Mesothelial cell of epicardium (in vitro differentiated cells): ENCODE results near the gene GRID1. TPM values are rescaled to one million over a fixed set of nuclear protein-coding genes. Genes with fewer than 3 reads are reported as not detected.
A peak's percentile ranks its signal among the peaks of the same experiment; 100 is the strongest.

ENCODE experiments used
- DNase-seq, 2 experiments: peaks; one replicate each; pipeline ENCODE4 v3.0.0; 2021; ENCODE audit warnings: low spot score in 2 of 2; ENCODE audit not compliant: unreplicated experiment in 2 of 2
- H3K27ac Mint-ChIP-seq: 2 replicates; pipeline ENCODE4 v1.8.0; 2021; ENCODE audit warnings: mixed read lengths
- H3K27me3 Mint-ChIP-seq: 2 replicates; pipeline ENCODE4 v1.8.0; 2021; ENCODE audit warnings: low read depth, mixed read lengths
- H3K36me3 Mint-ChIP-seq: 2 replicates; pipeline ENCODE4 v1.8.0; 2021; ENCODE audit warnings: mixed read lengths
- H3K4me1 Mint-ChIP-seq: 2 replicates; pipeline ENCODE4 v1.8.0; 2021; ENCODE audit warnings: mixed read lengths
- H3K4me3 Mint-ChIP-seq: 2 replicates; pipeline ENCODE4 v1.8.0; 2021; ENCODE audit warnings: mild to moderate bottlenecking, moderate library complexity, mixed read lengths
- H3K9me3 Mint-ChIP-seq: 2 replicates; pipeline ENCODE4 v1.8.0; 2021; ENCODE audit warnings: mixed read lengths
- total RNA-seq: library from RNA; stranded (reverse); gene quantifications from 3 replicates; pipeline ENCODE4 v1.2.1, GENCODE V29; 2021
- TF ChIP-seq, protein P1 (sequence below): fragments of 200-600 bp; sonication (generic); IDR thresholded peaks from one replicate; pipeline ENCODE4 v1.5.0; 2021; ENCODE audit warnings: antibody characterized with exemption; ENCODE audit not compliant: unreplicated experiment

Gene GRID1
- total RNA-seq, 1 donor from 2014 or later = 0.22 TPM

DNA sequence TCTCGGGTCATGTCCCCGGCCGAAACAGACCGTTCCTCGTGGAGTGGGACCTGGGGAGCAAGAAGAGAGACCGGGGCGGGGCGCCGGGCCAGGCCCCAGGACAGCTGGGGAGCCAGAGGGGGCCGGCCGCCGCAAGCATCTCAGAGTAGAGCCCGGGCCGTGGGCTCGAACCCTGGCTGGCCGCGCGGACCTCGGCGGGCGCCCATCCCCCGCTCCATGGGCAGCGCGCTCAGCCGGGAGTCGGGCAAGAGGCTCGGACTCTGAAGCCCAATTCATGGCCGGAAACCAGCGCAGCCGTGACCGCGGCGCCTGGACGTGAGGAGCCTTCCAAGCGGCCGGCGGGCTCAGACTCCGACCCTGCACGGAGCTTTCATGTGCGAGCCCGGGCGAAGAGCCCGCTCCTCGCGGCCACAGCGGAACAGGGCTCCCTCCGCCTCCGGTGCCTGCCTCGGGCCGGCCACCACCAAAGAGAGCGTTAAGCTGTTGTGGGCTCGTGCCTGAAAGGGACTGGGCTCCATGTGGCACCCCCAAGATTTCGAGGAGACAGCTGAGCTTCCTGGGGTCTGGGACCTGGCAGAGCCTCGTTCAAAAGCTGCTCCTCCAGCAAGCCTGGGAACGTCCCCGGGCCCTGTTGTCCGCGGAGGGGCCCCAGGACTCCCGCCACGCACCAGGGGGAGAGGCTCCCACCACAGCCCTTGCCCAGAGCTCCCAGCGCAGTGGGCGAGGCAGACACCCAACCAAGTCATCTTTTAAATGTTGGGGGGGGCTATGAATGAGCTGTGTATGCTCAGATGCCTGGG, 757 bp upstream of the GRID1 start:
- no peaks in the 10 kb centered on the region for H3K9me3 Mint-ChIP-seq
- peaks cover 17% of the 10 kb centered on the region for H3K4me1 Mint-ChIP-seq
- TF ChIP-seq, protein P1, sequence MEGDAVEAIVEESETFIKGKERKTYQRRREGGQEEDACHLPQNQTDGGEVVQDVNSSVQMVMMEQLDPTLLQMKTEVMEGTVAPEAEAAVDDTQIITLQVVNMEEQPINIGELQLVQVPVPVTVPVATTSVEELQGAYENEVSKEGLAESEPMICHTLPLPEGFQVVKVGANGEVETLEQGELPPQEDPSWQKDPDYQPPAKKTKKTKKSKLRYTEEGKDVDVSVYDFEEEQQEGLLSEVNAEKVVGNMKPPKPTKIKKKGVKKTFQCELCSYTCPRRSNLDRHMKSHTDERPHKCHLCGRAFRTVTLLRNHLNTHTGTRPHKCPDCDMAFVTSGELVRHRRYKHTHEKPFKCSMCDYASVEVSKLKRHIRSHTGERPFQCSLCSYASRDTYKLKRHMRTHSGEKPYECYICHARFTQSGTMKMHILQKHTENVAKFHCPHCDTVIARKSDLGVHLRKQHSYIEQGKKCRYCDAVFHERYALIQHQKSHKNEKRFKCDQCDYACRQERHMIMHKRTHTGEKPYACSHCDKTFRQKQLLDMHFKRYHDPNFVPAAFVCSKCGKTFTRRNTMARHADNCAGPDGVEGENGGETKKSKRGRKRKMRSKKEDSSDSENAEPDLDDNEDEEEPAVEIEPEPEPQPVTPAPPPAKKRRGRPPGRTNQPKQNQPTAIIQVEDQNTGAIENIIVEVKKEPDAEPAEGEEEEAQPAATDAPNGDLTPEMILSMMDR = no peak
- DNase-seq = no peak
- no peak overlapping the region for H3K27ac Mint-ChIP-seq
- H3K4me3 Mint-ChIP-seq = peak overlapping the region; percentile 22
- H3K36me3 Mint-ChIP-seq = no peaks in the 10 kb centered on the region
- H3K27me3 Mint-ChIP-seq = peaks cover 88% of the 10 kb centered on the region

DNA sequence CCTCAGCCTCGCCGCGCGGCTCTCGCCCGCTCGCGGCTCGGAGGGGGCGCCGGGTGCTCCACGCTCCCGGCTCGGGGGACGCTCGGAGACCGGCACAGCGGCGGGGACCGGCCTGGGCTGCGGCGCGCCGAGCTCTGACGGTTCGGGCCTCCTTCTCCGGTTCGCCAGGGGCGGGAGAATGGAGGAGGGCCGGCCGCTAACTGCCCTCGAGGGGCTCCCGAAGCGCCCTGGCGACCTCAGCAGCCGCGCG, 232 bp upstream of the GRID1 start:
- TF ChIP-seq, protein P1 = no peak
- Mint-ChIP-seq H3K4me3 (no peak overlapping the region), H3K9me3 (no peaks in the 10 kb centered on the region), H3K36me3 (no peaks in the 10 kb centered on the region), H3K27me3 (peaks cover 88% of the 10 kb centered on the region), H3K27ac (no peak overlapping the region), H3K4me1 (peaks cover 17% of the 10 kb centered on the region)
- no peak for DNase-seq

DNA sequence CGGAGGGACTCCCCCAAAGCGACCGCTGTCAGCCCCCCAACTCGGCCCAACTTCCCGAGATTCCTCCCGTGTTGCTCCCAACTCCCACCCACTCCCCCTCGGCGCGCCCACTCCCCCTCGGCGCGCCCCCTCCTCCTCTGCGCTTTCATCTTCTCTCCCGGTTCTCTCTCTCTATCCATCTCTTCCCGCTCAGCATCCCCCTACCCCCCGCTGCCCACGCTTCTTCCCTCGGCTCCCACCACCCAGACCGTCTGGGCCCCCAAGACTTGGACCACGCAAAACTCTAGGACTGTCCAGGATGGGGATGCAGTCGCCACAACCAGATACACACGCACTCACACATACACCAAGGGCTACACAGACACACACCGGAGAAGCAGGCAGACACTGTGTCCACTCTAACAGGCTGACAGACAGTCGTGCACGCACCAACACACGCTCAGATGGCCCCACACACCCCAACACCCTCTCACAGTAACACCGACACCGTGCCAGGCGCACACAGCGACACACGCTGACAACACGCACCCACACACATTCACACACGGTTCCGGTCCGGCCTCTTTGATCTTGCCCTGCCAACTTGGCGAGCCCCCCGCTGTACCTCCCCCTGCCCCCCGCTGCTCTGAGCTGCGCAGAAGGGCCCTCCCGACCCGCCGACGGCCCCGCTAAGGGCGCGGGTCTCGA, 1.1 kb downstream of the GRID1 start:
- no peaks in the 10 kb centered on the region for H3K36me3 Mint-ChIP-seq
- DNase-seq = no peak
- H3K27ac Mint-ChIP-seq = no peak overlapping the region
- no peaks in the 10 kb centered on the region for H3K9me3 Mint-ChIP-seq
- peak overlapping the region; percentile 59 for H3K4me3 Mint-ChIP-seq
- H3K4me1 Mint-ChIP-seq = peaks cover 17% of the 10 kb centered on the region
- TF ChIP-seq, protein P1 = no peak
- H3K27me3 Mint-ChIP-seq = peaks cover 88% of the 10 kb centered on the region

DNA sequence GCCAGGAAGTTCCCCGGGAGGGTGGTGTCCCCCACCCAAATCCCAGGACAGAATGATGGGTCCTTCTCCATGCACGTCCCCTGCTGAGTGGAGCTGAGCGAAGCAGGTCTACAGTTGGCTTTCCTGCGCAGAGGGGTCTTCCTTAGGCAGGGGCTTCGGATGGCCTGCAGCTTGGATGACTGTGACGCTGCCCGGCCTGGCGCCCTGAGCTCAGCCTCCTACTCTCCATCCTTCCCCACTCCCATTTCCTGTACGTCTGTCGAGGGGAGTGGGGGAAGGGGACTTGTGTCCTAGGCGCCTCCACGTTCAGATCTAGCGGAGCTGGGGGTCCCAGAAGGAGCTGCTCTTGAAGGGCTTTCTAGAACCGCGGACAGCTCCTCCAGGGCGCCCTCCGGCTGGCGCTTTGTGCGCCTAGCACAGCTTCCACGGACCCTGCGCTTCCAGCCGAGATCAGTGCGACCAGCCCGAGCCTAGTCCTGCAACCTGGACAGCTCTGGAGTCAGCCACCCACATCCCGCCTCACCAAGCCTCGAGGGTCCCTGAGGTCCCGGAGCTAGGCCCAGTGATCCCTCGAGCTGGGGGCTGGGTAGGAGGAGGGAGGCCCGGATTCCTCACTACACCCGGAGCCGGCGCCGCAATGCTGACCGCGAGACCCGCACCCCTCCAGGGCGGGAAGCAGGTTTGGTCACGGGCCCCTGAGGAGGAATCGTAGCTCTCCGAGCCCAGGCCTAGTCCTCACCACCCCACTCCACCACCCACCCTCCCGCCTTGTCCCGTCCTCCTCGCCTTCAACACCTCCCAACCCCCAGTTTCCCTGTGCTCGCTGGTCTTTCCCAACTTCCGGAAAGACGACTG, 1.9 kb downstream of the GRID1 start:
- H3K27ac Mint-ChIP-seq = no peak overlapping the region
- DNase-seq = no peak
- TF ChIP-seq, protein P1 = no peak
- H3K4me1 Mint-ChIP-seq = peaks cover 17% of the 10 kb centered on the region
- H3K36me3 Mint-ChIP-seq = no peaks in the 10 kb centered on the region
- H3K9me3 Mint-ChIP-seq = no peaks in the 10 kb centered on the region
- H3K27me3 Mint-ChIP-seq = peaks cover 87% of the 10 kb centered on the region
- H3K4me3 Mint-ChIP-seq = peak overlapping the region; percentile 59

DNA sequence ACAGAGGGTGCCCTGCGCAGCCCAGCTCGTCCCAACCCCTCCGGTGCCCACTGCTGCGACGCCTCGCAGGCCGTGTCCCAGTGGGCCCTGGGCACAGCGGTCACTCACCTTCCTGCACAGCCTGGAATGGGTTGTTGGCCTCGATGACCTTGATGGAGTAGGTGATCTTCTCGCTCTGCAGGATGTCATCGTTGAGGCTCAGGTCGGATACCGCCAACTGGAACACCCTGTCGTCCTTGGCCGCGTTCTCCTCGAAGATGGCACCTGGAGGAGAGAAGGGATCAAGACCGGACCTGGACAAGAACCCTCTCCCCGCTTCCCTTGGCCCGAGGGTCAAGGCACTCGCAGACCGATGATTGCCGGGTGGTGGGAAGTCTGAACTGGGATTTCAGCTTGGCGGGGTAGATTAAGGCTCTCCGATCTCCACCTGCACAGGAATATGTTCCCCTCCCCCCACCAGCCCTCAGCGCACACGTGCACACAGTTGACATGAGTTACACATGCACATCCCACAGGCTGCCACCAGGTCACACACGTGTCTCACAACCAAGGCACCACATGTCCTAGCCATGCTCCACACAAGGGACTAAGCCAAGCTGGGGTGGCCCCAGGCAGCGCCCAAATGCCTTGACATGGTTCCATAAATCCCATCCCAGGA, 2.6 kb downstream of the GRID1 start:
- H3K27ac Mint-ChIP-seq = no peak overlapping the region
- no peak for DNase-seq
- H3K9me3 Mint-ChIP-seq = no peaks in the 10 kb centered on the region

More for the DNA sequence above, 2.6 kb downstream of the GRID1 start:
- H3K4me3 Mint-ChIP-seq = peak overlapping the region; percentile 49
- peaks cover 86% of the 10 kb centered on the region for H3K27me3 Mint-ChIP-seq
- TF ChIP-seq, protein P1 = no peak
- peaks cover 17% of the 10 kb centered on the region for H3K4me1 Mint-ChIP-seq
- no peaks in the 10 kb centered on the region for H3K36me3 Mint-ChIP-seq
